GM23338 (cell line): ENCODE data around the gene TMEM134. TPM values are rescaled to one million over a fixed set of nuclear protein-coding genes. Genes with fewer than 3 reads are reported as not detected.

Experiments
- ATAC-seq: fragments of 200-7000 bp; cut with Tn5 transposase; 3 replicates; pipeline ENCODE4 v1.9.1; 2020
- DNase-seq: peaks from one replicate; pipeline ENCODE4 v3.0.0-alpha.2; 2015; ENCODE audit warnings: low spot score
- H2AFZ ChIP-seq: fragments of 200-600 bp; sonication (generic); 2 replicates; pipeline ENCODE4 v1.8.0; 2016; ENCODE audit warnings: antibody characterized with exemption, mild to moderate bottlenecking, moderate library complexity
- H3F3A ChIP-seq: fragments of 200-600 bp; sonication (generic); replicated peaks from 2 replicates; pipeline ENCODE4 v1.8.0; 2017; ENCODE audit warnings: antibody characterized with exemption, mixed run types, low read depth
- H3K27ac ChIP-seq: fragments of 200-600 bp; sonication (generic); 2 replicates; pipeline ENCODE4 v1.6.1; 2016; ENCODE audit warnings: low read depth
- H3K27me3 ChIP-seq: fragments of 200-600 bp; sonication (generic); 2 replicates; pipeline ENCODE4 v1.8.0; 2016; ENCODE audit warnings: mild to moderate bottlenecking, mixed run types, moderate library complexity; ENCODE audit not compliant: insufficient read depth
- H3K36me3 ChIP-seq: fragments of 200-600 bp; sonication (generic); 2 replicates; pipeline ENCODE4 v1.8.0; 2016; ENCODE audit warnings: mild to moderate bottlenecking; ENCODE audit not compliant: insufficient read depth
- H3K4me1 ChIP-seq: fragments of 200-600 bp; sonication (generic); 2 replicates; pipeline ENCODE4 v1.8.0; 2016; ENCODE audit warnings: mild to moderate bottlenecking, moderate library complexity; ENCODE audit not compliant: insufficient read depth
- H3K4me2 ChIP-seq: fragments of 200-600 bp; sonication (generic); 2 replicates; pipeline ENCODE4 v1.7.1; 2017; ENCODE audit warnings: mixed run types
- H3K4me3 ChIP-seq: fragments of 200-600 bp; sonication (generic); 2 replicates; pipeline ENCODE4 v1.6.1; 2016; ENCODE audit warnings: mixed run types
- H3K79me2 ChIP-seq: fragments of 200-600 bp; sonication (generic); replicated peaks from 2 replicates; pipeline ENCODE4 v1.8.0; 2017; ENCODE audit warnings: mild to moderate bottlenecking; ENCODE audit not compliant: insufficient read depth
- H3K9me2 ChIP-seq: fragments of 200-600 bp; sonication (generic); 2 replicates; pipeline ENCODE4 v1.8.0; 2017; ENCODE audit not compliant: insufficient read depth
- H4K20me1 ChIP-seq: fragments of 200-600 bp; sonication (generic); replicated peaks from 2 replicates; pipeline ENCODE4 v1.8.0; 2017; ENCODE audit warnings: mild to moderate bottlenecking; ENCODE audit not compliant: insufficient read depth
- H3K27ac Mint-ChIP-seq: 2 replicates; pipeline ENCODE4 v1.8.0; 2020; ENCODE audit warnings: inconsistent platforms, mild to moderate bottlenecking, moderate library complexity, mixed read lengths
- H3K27me3 Mint-ChIP-seq: 3 replicates; pipeline ENCODE4 v1.8.0; 2022; ENCODE audit warnings: low read depth, mild to moderate bottlenecking, moderate library complexity, mixed read lengths, inconsistent platforms; ENCODE audit not compliant: insufficient read depth, poor library complexity
- H3K36me3 Mint-ChIP-seq: 3 replicates; pipeline ENCODE4 v1.8.0; 2021; ENCODE audit warnings: low read depth, mild to moderate bottlenecking, inconsistent platforms, moderate library complexity, mixed read lengths
- H3K4me1 Mint-ChIP-seq: 3 replicates; pipeline ENCODE4 v1.8.0; 2020; ENCODE audit warnings: mild to moderate bottlenecking, inconsistent platforms, mixed read lengths
- H3K4me3 Mint-ChIP-seq: 3 replicates; pipeline ENCODE4 v1.8.0; 2021; ENCODE audit warnings: moderate library complexity, mild to moderate bottlenecking, inconsistent platforms, mixed read lengths
- H3K9me3 Mint-ChIP-seq: 3 replicates; pipeline ENCODE4 v1.8.0; 2020; ENCODE audit warnings: moderate library complexity, mild to moderate bottlenecking, inconsistent platforms, mixed read lengths
- CREB1 ChIP-seq: fragments of 250-450 bp; sonication (Bioruptor Pico); IDR thresholded peaks from 2 replicates; pipeline ENCODE4 v1.5.0; 2020; ENCODE audit warnings: low read depth, mild to moderate bottlenecking, moderate library complexity
- EZH2 ChIP-seq: fragments of 200-600 bp; sonication (generic); IDR thresholded peaks from one replicate; pipeline ENCODE4 v1.8.0; 2017; ENCODE audit warnings: antibody characterized with exemption, mild to moderate bottlenecking, low read depth; ENCODE audit not compliant: unreplicated experiment
- EZH2phosphoT487 ChIP-seq: fragments of 200-600 bp; sonication (generic); IDR thresholded peaks from one replicate; pipeline ENCODE4 v1.8.1; 2018; ENCODE audit warnings: antibody characterized with exemption; ENCODE audit not compliant: unreplicated experiment
- JUNB ChIP-seq: IDR thresholded peaks from one replicate; pipeline ENCODE4 v1.6.1; 2016; ENCODE audit warnings: antibody characterized with exemption; ENCODE audit not compliant: unreplicated experiment
- NANOG ChIP-seq: IDR thresholded peaks from 2 replicates; pipeline ENCODE4 v1.6.1; 2016; ENCODE audit warnings: antibody characterized with exemption, borderline replicate concordance
- POLR2AphosphoS5 ChIP-seq: IDR thresholded peaks from 2 replicates; pipeline ENCODE4 v1.6.1; 2016; ENCODE audit warnings: antibody characterized with exemption, low read depth
- STAT1 ChIP-seq: IDR thresholded peaks from one replicate; pipeline ENCODE4 v1.6.1; 2016; ENCODE audit warnings: antibody characterized with exemption; ENCODE audit not compliant: unreplicated experiment
- ZNF114 ChIP-seq: fragments of 250-450 bp; sonication (Bioruptor Pico); IDR thresholded peaks from 2 replicates; pipeline ENCODE4 v1.5.0; 2020; ENCODE audit warnings: mild to moderate bottlenecking, moderate library complexity
- ZNF331 ChIP-seq: fragments of 250-450 bp; sonication (Bioruptor Pico); IDR thresholded peaks from 2 replicates; pipeline ENCODE4 v1.5.0; 2020; ENCODE audit warnings: low read depth, mild to moderate bottlenecking, moderate library complexity
- polyA plus RNA-seq: library from polyadenylated mRNA; unstranded; fragments of >200 nt; fragmentation: Nextera tagmentation; extraction: Ambion mirVana; gene quantifications from 2 replicates; pipeline ENCODE4 v1.2.1, GENCODE V29; 2016
- total RNA-seq: library from RNA; depleted of rRNA; stranded (reverse); fragments of >200 nt; shearing (Covaris generic); gene quantifications from 2 replicates; pipeline ENCODE4 v1.2.3, GENCODE V29; 2014
- TF ChIP-seq, protein P1 (sequence below): IDR thresholded peaks from 2 replicates; pipeline ENCODE4 v1.6.1; 2016; ENCODE audit warnings: antibody characterized with exemption
- TF ChIP-seq, protein P2 (sequence below): fragments of 250-450 bp; sonication (Bioruptor Pico); IDR thresholded peaks from 2 replicates; pipeline ENCODE4 v1.5.0; 2020; ENCODE audit warnings: mild to moderate bottlenecking, moderate library complexity
- TF ChIP-seq, protein P3 (sequence below): IDR thresholded peaks from one replicate; pipeline ENCODE4 v1.6.1; 2018; ENCODE audit warnings: antibody characterized with exemption; ENCODE audit not compliant: unreplicated experiment
- TF ChIP-seq, protein P4 (sequence below), 2 experiments: fragments of 200-600 bp in 1 of 2; sonication (generic) in 1 of 2; conservative IDR thresholded peaks; 2 replicates each; pipeline versions ENCODE4 v1.5.1 to v1.6.1; 2016 to 2017; ENCODE audit warnings: antibody characterized with exemption in 2 of 2, low read depth in 2 of 2, mild to moderate bottlenecking in 2 of 2, moderate library complexity in 1 of 2

The TMEM134 gene
- total and polyA plus RNA-seq, 2 experiments from 2014 or later: 61.4 to 69.2 TPM

DNA sequence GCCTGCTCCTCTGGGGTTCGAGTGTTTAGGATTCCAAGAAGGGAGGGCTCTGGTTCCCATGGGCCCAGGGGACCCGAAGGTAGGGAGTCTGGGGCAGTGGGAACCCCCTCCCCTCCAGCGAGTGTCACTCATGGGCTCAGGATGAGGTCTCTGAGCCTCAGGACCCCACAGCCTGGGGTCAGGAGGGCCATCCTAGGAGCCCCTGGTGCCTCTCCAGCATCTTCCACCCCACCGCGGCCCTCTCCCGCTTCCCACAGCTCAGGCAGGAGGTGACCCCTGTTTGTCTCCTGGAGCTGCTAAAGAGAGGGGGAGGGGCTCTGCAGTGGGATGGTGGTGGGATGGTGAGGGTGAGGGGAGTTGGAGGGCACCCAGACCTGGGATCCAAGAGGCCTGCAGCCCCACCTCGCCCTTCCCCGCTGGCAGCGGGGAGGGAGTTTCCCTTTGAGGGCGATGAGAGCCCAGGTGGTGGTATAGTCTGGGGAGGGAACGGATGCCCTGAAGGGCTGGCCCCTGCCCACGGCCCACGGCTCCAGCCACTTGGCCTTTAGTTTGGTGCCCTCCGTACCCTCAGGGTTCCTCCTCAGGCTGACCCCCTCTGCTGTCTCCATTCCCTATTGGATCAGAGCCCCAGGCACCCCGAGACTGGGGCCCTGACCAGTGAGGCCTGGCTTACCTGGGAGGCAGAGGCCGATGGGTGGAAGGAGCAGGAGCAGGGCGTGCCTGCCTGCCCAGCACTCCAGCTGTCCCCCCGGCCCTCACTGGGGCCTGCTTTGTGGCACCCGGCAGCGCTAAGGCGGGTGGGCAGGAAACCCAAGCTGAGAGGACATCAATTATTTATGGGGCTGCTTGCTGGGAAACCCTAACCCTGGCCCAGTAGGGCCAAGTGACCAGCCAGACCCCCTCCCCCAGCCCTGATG, 15.0 kb downstream of the TMEM134 start:
- Mint-ChIP-seq H3K4me3 (no peak overlapping the region), H3K36me3 (no peaks in the 10 kb centered on the region), H3K4me1 (no peaks in the 10 kb centered on the region), H3K9me3 (no peaks in the 10 kb centered on the region), H3K27ac (no peak overlapping the region), H3K27me3 (peaks cover 8% of the 10 kb centered on the region)
- Histone ChIP-seq H3K4me3 (no peak overlapping the region), H3F3A (no peaks in the 10 kb centered on the region), H3K36me3 (no peaks in the 10 kb centered on the region), H3K4me1 (no peaks in the 10 kb centered on the region), H4K20me1 (no peaks in the 10 kb centered on the region), H3K4me2 (no peak overlapping the region), H3K27ac (no peak overlapping the region), H2AFZ (no peak overlapping the region), H3K9me2 (no peaks in the 10 kb centered on the region), H3K27me3 (no peaks in the 10 kb centered on the region), H3K79me2 (no peaks in the 10 kb centered on the region)
- no peak for TF ChIP-seq ZNF331
- TF ChIP-seq, protein P1, sequence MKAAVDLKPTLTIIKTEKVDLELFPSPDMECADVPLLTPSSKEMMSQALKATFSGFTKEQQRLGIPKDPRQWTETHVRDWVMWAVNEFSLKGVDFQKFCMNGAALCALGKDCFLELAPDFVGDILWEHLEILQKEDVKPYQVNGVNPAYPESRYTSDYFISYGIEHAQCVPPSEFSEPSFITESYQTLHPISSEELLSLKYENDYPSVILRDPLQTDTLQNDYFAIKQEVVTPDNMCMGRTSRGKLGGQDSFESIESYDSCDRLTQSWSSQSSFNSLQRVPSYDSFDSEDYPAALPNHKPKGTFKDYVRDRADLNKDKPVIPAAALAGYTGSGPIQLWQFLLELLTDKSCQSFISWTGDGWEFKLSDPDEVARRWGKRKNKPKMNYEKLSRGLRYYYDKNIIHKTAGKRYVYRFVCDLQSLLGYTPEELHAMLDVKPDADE: no peak
- TF ChIP-seq NANOG: no peak
- TF ChIP-seq JUNB: no peak
- TF ChIP-seq, protein P2, sequence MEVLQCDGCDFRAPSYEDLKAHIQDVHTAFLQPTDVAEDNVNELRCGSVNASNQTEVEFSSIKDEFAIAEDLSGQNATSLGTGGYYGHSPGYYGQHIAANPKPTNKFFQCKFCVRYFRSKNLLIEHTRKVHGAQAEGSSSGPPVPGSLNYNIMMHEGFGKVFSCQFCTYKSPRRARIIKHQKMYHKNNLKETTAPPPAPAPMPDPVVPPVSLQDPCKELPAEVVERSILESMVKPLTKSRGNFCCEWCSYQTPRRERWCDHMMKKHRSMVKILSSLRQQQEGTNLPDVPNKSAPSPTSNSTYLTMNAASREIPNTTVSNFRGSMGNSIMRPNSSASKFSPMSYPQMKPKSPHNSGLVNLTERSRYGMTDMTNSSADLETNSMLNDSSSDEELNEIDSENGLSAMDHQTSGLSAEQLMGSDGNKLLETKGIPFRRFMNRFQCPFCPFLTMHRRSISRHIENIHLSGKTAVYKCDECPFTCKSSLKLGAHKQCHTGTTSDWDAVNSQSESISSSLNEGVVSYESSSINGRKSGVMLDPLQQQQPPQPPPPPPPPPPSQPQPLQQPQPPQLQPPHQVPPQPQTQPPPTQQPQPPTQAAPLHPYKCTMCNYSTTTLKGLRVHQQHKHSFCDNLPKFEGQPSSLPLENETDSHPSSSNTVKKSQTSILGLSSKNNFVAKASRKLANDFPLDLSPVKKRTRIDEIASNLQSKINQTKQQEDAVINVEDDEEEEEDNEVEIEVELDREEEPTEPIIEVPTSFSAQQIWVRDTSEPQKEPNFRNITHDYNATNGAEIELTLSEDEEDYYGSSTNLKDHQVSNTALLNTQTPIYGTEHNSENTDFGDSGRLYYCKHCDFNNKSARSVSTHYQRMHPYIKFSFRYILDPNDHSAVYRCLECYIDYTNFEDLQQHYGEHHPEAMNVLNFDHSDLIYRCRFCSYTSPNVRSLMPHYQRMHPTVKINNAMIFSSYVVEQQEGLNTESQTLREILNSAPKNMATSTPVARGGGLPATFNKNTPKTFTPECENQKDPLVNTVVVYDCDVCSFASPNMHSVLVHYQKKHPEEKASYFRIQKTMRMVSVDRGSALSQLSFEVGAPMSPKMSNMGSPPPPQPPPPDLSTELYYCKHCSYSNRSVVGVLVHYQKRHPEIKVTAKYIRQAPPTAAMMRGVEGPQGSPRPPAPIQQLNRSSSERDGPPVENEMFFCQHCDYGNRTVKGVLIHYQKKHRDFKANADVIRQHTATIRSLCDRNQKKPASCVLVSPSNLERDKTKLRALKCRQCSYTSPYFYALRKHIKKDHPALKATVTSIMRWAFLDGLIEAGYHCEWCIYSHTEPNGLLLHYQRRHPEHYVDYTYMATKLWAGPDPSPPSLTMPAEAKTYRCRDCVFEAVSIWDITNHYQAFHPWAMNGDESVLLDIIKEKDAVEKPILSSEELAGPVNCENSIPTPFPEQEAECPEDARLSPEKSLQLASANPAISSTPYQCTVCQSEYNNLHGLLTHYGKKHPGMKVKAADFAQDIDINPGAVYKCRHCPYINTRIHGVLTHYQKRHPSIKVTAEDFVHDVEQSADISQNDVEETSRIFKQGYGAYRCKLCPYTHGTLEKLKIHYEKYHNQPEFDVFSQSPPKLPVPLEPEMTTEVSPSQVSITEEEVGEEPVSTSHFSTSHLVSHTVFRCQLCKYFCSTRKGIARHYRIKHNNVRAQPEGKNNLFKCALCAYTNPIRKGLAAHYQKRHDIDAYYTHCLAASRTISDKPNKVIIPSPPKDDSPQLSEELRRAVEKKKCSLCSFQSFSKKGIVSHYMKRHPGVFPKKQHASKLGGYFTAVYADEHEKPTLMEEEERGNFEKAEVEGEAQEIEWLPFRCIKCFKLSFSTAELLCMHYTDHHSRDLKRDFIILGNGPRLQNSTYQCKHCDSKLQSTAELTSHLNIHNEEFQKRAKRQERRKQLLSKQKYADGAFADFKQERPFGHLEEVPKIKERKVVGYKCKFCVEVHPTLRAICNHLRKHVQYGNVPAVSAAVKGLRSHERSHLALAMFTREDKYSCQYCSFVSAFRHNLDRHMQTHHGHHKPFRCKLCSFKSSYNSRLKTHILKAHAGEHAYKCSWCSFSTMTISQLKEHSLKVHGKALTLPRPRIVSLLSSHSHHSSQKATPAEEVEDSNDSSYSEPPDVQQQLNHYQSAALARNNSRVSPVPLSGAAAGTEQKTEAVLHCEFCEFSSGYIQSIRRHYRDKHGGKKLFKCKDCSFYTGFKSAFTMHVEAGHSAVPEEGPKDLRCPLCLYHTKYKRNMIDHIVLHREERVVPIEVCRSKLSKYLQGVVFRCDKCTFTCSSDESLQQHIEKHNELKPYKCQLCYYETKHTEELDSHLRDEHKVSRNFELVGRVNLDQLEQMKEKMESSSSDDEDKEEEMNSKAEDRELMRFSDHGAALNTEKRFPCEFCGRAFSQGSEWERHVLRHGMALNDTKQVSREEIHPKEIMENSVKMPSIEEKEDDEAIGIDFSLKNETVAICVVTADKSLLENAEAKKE (CRISPR knock-in tag): no peak
- TF ChIP-seq, protein P3, sequence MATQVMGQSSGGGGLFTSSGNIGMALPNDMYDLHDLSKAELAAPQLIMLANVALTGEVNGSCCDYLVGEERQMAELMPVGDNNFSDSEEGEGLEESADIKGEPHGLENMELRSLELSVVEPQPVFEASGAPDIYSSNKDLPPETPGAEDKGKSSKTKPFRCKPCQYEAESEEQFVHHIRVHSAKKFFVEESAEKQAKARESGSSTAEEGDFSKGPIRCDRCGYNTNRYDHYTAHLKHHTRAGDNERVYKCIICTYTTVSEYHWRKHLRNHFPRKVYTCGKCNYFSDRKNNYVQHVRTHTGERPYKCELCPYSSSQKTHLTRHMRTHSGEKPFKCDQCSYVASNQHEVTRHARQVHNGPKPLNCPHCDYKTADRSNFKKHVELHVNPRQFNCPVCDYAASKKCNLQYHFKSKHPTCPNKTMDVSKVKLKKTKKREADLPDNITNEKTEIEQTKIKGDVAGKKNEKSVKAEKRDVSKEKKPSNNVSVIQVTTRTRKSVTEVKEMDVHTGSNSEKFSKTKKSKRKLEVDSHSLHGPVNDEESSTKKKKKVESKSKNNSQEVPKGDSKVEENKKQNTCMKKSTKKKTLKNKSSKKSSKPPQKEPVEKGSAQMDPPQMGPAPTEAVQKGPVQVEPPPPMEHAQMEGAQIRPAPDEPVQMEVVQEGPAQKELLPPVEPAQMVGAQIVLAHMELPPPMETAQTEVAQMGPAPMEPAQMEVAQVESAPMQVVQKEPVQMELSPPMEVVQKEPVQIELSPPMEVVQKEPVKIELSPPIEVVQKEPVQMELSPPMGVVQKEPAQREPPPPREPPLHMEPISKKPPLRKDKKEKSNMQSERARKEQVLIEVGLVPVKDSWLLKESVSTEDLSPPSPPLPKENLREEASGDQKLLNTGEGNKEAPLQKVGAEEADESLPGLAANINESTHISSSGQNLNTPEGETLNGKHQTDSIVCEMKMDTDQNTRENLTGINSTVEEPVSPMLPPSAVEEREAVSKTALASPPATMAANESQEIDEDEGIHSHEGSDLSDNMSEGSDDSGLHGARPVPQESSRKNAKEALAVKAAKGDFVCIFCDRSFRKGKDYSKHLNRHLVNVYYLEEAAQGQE: no peak
- TF ChIP-seq STAT1: no peak
- TF ChIP-seq, protein P4, sequence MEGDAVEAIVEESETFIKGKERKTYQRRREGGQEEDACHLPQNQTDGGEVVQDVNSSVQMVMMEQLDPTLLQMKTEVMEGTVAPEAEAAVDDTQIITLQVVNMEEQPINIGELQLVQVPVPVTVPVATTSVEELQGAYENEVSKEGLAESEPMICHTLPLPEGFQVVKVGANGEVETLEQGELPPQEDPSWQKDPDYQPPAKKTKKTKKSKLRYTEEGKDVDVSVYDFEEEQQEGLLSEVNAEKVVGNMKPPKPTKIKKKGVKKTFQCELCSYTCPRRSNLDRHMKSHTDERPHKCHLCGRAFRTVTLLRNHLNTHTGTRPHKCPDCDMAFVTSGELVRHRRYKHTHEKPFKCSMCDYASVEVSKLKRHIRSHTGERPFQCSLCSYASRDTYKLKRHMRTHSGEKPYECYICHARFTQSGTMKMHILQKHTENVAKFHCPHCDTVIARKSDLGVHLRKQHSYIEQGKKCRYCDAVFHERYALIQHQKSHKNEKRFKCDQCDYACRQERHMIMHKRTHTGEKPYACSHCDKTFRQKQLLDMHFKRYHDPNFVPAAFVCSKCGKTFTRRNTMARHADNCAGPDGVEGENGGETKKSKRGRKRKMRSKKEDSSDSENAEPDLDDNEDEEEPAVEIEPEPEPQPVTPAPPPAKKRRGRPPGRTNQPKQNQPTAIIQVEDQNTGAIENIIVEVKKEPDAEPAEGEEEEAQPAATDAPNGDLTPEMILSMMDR (conservative IDR thresholded peaks at IDR 0.05; ENCODE audit: low read depth in 2 of 2): no peak
- TF ChIP-seq CREB1 (CRISPR knock-in tag): no peak
- no peak for TF ChIP-seq POLR2AphosphoS5
- no peak for TF ChIP-seq EZH2phosphoT487
- no peak for TF ChIP-seq ZNF114 (CRISPR knock-in tag)
- TF ChIP-seq EZH2: no peak
- ATAC-seq: no peak
- no peak for DNase-seq
